Activated naive CD4-positive, alpha-beta T cell treated with anti-CD3 and anti-CD28 coated beads, Interleukin-2, amount 10 ng/mL, durations not matched to agents 7 days and 5 days (primary cell): ENCODE measurements around the gene TBX6.
"Not testable (repeated sequence)": the region's sequence is repeated elsewhere in the genome, so short reads cannot be mapped to it uniquely, and the experiment has no call there.

Experiments
- CTCF ChIA-PET: fragments of 350-600 bp; sonication (Branson Sonifier 250); formaldehyde crosslinking; loops from one replicate; lab custom pipeline; 2021; ENCODE audit warnings: antibody characterized with exemption; lab: Charles Lee
- DNase-seq: peaks from one replicate; pipeline ENCODE4 v3.0.0-alpha.2; 2020
- H3K27ac Mint-ChIP-seq: one replicate; pipeline ENCODE4 v1.8.0; 2021; ENCODE audit warnings: mild to moderate bottlenecking, moderate library complexity, mixed read lengths
- H3K27me3 Mint-ChIP-seq: one replicate; pipeline ENCODE4 v1.8.0; 2021; ENCODE audit warnings: mild to moderate bottlenecking, mixed read lengths
- H3K36me3 Mint-ChIP-seq: one replicate; pipeline ENCODE4 v1.8.0; 2021; ENCODE audit warnings: mixed read lengths
- H3K4me1 Mint-ChIP-seq: one replicate; pipeline ENCODE4 v1.8.0; 2021; ENCODE audit warnings: mixed read lengths
- H3K4me3 Mint-ChIP-seq: one replicate; pipeline ENCODE4 v1.8.0; 2021; ENCODE audit warnings: mild to moderate bottlenecking, moderate library complexity, mixed read lengths
- H3K9me3 Mint-ChIP-seq: one replicate; pipeline ENCODE4 v1.8.0; 2021; ENCODE audit warnings: mixed read lengths

Gene TBX6, protein sequence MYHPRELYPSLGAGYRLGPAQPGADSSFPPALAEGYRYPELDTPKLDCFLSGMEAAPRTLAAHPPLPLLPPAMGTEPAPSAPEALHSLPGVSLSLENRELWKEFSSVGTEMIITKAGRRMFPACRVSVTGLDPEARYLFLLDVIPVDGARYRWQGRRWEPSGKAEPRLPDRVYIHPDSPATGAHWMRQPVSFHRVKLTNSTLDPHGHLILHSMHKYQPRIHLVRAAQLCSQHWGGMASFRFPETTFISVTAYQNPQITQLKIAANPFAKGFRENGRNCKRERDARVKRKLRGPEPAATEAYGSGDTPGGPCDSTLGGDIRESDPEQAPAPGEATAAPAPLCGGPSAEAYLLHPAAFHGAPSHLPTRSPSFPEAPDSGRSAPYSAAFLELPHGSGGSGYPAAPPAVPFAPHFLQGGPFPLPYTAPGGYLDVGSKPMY

DNA sequence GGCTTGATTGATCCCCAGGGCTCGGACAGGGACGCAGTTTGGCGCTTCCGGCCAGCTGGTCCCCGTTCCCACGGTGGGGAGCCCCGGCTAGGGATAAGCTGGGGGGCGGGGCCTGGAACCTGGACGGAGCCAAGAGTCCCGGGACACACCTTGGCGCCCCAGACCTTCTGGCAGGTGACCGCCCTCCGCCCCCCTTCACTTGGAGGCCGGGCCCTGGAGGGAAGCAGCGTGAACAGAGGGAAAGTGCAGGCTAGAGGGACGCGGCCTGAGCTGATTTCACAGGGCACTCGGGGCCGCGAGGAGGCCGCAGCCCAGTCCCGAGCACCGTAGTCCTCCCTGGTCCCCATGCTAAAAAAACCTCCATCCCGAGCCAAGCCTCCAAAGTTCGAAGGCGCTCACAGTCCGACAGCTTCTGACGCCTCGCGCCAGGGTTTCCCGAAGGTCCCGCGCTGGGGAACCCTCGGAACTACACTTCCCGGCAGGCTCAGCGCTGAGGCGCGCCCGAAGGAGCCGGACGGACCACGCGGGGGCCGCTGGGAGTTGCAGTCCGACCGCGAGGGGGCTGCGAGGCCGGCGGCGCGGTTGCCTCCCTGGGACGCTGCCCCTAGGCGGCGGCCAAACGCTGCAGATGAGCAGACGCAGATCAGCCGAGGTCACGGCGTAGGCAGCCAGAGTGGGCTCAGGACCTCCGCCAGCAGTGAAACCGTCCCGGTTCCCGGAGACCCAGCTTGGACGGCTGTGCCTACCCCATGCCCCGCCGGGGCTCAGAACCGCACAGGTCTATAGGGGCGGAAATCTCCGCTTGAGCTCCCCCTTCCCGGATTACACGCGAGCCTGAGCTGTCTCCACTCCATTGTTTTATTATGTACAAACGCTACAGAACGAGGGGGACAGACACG, at the start of gene TBX6:
TBX6 (minus strand) TSS at position 451 of the 899 bp plus-strand sequence. CDS start 731 bp downstream, outside the sequence.
- peaks cover 4% of the 10 kb centered on the region for H3K9me3 Mint-ChIP-seq
- DNase-seq: peak; percentile 95
- peak within 1 kb of the TSS; percentile 94 for H3K27ac Mint-ChIP-seq
- peaks cover 66% of the 10 kb centered on the region for H3K4me1 Mint-ChIP-seq
- CTCF ChIA-PET: interaction anchor here (0.7 to 5.2 kb wide), 26 partner anchors 11 to 559 kb away, joined by 3 to 54 read pairs (median 4); partner anchors contain the start of genes ALDOA, CORO1A, DCTPP1 and GDPD3
- no peaks in the 10 kb centered on the region for H3K27me3 Mint-ChIP-seq
- peaks cover 40% of the 10 kb centered on the region for H3K36me3 Mint-ChIP-seq
- peak within 1 kb of the TSS; percentile 80 for H3K4me3 Mint-ChIP-seq

DNA sequence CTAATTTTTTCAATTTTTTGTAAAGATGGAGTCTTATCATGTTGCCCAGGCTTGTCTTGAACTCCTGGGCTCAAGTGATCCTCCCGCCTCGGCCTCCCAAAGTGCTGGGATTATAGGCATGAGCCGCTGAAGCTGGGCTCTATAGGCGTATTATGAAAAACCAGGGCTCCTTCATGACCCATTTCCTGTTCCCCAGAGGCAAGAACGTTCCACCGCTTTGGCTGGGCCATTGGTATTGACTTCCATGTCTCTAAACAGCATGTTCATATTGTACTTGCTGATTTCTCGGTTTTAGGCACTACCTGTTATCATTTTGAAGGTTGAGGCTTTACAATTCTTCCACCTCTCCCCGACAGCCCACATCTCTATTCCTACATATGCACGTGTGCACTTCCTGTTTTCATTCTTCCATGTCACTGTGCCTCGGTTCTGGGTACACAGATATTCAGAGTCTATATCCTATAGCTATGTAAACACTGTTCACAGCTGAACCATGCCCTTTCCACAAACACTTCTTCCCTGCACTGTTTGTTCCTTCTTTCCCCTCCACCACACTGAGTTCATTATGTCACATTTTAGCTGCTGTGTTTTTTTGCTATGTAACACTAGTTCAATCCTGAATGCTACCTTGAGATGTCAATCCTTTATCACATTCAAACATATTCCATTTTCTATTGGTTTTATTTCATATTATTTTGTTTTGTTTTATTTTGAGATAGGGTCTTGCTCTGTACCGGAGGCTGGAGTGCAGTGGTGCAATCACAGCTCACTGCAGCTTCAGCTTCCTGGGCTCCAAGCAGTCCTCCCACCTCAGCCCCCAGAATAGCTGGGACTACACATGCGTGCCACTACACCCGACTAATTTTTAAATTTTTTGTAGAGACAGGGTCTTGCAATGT, 48.1 kb upstream of the TBX6 start:
- peaks cover 25% of the 10 kb centered on the region for H3K4me1 Mint-ChIP-seq
- peaks cover 4% of the 10 kb centered on the region for H3K27me3 Mint-ChIP-seq
- H3K27ac Mint-ChIP-seq: peak overlapping the region; percentile 73
- CTCF ChIA-PET: interaction anchor here (1.2 to 2.3 kb wide), 5 partner anchors 25 to 270 kb away, joined by 3 to 8 read pairs (median 4); partner anchors contain the start of gene TBX6
- H3K4me3 Mint-ChIP-seq: no peak overlapping the region
- no peaks in the 10 kb centered on the region for H3K36me3 Mint-ChIP-seq
- H3K9me3 Mint-ChIP-seq: no peaks in the 10 kb centered on the region
- peak; percentile 32 for DNase-seq

DNA sequence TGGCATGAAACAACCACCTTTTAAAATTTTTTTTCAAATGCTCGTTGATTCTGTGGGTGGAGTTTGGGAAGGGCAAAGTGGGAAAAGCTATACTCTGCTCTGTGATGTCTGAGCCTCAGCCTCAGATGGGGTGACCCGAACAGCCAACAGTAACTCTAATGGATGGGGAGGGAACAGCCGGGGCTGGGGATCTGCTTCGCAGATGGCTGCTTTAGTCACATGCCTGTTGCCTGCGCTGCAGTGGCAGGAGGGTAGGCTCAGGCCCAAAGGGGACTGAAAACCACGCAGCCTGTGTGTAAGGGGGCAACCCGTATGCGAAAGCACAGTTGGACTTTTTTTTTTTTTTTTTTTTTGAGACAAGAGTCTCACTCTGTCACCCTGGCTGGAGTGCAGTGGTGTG, 46.2 kb upstream of the TBX6 start:
- peaks cover 19% of the 10 kb centered on the region for H3K4me1 Mint-ChIP-seq
- H3K27me3 Mint-ChIP-seq: peaks cover 4% of the 10 kb centered on the region
- H3K27ac Mint-ChIP-seq: no peak overlapping the region
- no peak overlapping the region for H3K4me3 Mint-ChIP-seq
- no peak for DNase-seq
- H3K36me3 Mint-ChIP-seq: no peaks in the 10 kb centered on the region
- CTCF ChIA-PET: no interaction called here
- peaks cover under 1% of the 10 kb centered on the region for H3K9me3 Mint-ChIP-seq

DNA sequence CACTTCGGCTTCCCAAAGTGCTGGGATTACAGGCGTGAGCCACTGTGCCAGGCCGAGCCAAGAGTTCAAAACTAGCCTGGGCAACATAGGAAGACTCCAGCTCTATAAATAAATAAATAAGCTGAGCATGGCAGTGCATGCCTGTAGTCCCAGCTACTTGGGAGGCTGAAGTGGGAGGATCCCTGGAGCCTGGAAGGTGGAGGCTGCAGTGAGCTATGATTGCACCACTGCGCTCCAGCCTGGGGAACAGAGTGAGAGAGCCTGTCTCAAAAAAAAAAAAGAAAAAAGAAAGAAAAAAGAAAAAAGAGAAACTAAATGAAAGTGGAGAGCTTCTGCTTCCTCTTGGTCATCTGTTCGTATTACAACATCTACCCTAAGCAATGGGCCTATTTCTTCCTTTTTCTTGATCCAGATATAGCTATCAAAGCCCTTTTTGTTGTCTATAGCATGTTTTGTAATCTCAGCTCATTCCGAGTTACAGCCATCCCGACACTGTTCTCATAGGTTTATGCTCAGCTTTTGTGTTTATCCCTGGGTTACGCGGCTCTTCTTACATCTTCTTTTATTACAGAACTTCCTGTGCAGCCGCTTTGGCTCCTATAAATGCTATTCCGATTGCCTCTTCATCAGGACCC, 45.4 kb upstream of the TBX6 start:
- CTCF ChIA-PET: no interaction called here
- no peak for DNase-seq
- H3K9me3 Mint-ChIP-seq: peaks cover 1% of the 10 kb centered on the region
- H3K27ac Mint-ChIP-seq: no peak overlapping the region
- H3K27me3 Mint-ChIP-seq: peaks cover 4% of the 10 kb centered on the region
- H3K4me1 Mint-ChIP-seq: peaks cover 19% of the 10 kb centered on the region
- H3K36me3 Mint-ChIP-seq: no peaks in the 10 kb centered on the region
- H3K4me3 Mint-ChIP-seq: no peak overlapping the region

DNA sequence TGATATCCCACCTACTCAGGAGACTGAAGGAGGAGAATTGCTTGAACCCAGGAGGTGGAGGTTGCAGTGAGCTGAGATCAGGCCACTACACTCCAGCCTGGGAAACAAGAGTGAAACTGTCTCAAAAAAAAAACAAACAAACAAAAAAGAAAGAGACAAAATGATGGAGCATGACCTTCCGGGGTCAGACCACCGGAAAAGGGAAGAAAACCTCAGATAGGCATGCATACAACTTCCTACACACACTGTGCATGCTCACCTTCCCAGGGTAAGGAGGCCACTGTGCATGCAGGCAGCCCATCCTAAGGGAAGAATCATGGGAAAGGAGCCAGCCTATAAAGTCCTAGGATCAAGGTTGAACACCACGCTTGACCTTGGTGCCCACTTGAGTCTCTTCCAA, 40.9 kb upstream of the TBX6 start:
- DNase-seq: no peak
- CTCF ChIA-PET: interaction anchor here (0.7 kb wide), 1 partner anchor 19 kb away, joined by 3 read pairs; no protein-coding TSS in a partner anchor
- H3K27ac Mint-ChIP-seq: no peak overlapping the region
- H3K27me3 Mint-ChIP-seq: peaks cover 7% of the 10 kb centered on the region
- peaks cover 1% of the 10 kb centered on the region for H3K36me3 Mint-ChIP-seq
- no peak overlapping the region for H3K4me3 Mint-ChIP-seq
- peaks cover 12% of the 10 kb centered on the region for H3K4me1 Mint-ChIP-seq
- peaks cover 1% of the 10 kb centered on the region for H3K9me3 Mint-ChIP-seq

DNA sequence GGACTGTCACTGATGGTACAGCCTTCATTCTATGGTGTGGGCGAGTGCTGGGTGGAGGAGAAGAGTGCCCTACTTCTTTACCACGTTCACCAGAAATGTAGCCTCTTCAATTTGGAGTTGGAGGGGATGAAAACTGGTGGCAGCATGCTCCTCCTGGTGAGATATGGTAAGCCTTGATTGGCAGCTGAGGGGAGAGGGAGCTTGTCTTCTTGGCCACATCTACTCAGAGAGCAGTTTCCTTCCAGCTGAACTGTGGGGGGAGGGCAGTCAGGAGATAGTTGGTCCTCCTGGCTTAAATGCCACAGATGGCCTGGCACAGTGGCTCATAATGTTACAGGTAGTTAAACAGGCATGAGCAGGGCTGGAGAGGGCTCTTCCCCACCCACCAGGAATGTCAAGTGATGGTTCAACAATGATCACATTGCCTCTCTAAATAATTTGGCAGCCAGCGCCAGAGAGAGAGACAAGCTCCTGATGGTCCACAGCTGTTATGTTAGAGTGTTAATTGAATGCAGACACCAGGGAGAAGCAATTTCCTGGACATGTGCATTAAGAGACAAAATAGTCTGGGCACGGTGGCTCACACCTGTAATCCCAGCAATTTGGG, 40.2 kb upstream of the TBX6 start:
- H3K4me1 Mint-ChIP-seq: peaks cover 12% of the 10 kb centered on the region
- peaks cover 1% of the 10 kb centered on the region for H3K9me3 Mint-ChIP-seq
- H3K27me3 Mint-ChIP-seq: peaks cover 7% of the 10 kb centered on the region
- CTCF ChIA-PET: no interaction called here
- peaks cover 1% of the 10 kb centered on the region for H3K36me3 Mint-ChIP-seq
- no peak overlapping the region for H3K4me3 Mint-ChIP-seq
- H3K27ac Mint-ChIP-seq: peak overlapping the region; percentile 58
- DNase-seq: no peak

DNA sequence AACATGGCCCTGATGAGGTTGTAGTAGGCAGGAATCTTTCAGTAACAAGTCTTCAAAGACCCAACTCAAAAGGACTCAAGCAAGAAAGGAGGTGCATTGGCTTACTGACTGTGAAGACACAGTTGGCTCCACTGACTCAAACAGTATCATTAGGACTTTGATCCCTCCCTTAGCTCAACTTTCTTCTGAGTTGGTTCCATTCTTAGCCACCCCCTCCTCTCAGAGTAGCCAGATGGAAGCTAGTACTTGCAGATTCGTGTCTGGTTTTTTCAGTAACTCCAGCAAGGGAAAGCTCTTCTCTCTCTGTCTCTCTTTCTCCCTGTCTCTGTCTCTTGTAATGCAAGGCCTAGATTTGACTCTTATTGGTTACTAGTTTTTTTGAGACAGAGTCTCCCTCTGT, 36.3 kb upstream of the TBX6 start:
- CTCF ChIA-PET: interaction anchor here (1.6 kb wide), 1 partner anchor 15 kb away, joined by 4 read pairs; no protein-coding TSS in a partner anchor
- Mint-ChIP-seq H3K4me1 (peaks cover 14% of the 10 kb centered on the region), H3K27ac (no peak overlapping the region), H3K4me3 (no peak overlapping the region), H3K27me3 (peaks cover 6% of the 10 kb centered on the region), H3K36me3 (peaks cover 1% of the 10 kb centered on the region), H3K9me3 (peaks cover 1% of the 10 kb centered on the region)
- no peak for DNase-seq

DNA sequence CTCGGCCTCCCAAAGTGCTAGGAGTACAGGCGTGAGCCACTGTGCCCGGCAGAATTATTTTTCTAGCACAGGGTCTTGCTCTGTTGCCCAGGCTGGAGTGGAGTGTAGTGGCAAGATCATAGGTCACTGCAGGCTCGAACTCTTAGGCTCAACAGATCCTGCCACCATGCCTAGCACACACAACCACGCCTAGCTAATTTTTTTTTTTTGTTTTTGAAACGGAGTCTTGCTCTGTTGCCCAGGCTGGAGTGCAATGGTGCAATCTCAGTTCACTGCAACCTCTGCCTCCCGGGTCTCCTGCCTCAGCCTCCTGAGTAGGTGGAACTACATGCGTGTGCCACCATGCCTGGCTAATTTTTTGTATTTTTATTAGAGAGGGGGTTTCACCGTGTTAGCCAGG, 34.0 kb upstream of the TBX6 start:
- H3K9me3 Mint-ChIP-seq, H3K27me3 Mint-ChIP-seq, DNase-seq, H3K27ac Mint-ChIP-seq, H3K4me3 Mint-ChIP-seq, CTCF ChIA-PET: not testable (repeated sequence)
- Mint-ChIP-seq H3K4me1 (peaks cover 24% of the 10 kb centered on the region), H3K36me3 (peaks cover 10% of the 10 kb centered on the region)

DNA sequence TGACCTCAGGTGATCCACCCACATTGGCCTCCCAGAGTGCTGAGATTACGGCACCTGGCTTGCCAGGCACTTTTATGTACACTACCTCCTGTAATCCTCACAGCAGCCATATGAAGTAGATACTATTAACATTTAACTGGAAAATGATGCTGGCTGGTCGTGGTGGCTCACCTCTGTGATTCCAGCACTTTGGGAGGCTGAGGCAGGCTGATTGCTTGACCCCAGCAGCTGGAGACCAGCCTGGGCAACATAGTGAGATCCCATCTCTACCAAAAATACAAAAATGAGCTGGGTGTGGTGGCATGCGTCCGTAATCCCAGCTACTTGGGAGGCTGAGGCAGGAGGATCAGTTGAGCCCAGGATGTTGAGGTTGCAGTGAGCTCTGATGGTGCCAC, 33.3 kb upstream of the TBX6 start:
- Mint-ChIP-seq H3K27ac (no peak overlapping the region), H3K4me3 (no peak overlapping the region), H3K4me1 (peaks cover 28% of the 10 kb centered on the region), H3K9me3 (no peaks in the 10 kb centered on the region), H3K27me3 (peaks cover 3% of the 10 kb centered on the region), H3K36me3 (peaks cover 15% of the 10 kb centered on the region)
- CTCF ChIA-PET: interaction anchor here (1.9 kb wide), 1 partner anchor 13 kb away, joined by 4 read pairs; no protein-coding TSS in a partner anchor
- no peak for DNase-seq

DNA sequence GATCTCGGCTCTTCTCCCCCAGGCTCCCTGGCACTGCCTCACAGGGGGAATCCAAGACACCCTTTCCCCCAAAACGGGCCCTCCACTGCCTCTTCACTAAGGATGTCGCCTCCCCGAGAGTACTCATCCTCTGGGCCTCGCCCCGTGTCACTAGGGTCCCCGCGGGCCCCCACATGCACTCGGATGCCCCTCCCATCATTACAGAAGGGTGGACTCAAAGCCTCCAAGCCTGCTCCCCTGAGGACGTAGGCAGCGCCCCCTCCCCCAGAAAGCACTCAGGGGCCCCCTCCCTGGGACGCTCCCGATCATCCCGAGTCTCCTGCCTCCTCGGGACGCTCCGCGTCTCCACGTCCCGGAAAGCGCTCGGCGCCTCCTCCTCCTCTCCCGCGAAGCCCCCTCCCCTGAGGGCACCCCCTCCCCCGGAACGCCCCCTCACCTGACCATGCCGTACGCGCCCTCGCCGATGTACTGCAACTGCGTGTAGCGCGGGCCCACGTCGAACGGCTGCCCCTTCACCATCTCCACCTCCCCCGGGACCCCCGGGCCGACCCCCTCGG, 31.0 kb upstream of the TBX6 start:
- CTCF ChIA-PET: no interaction called here

DNA sequence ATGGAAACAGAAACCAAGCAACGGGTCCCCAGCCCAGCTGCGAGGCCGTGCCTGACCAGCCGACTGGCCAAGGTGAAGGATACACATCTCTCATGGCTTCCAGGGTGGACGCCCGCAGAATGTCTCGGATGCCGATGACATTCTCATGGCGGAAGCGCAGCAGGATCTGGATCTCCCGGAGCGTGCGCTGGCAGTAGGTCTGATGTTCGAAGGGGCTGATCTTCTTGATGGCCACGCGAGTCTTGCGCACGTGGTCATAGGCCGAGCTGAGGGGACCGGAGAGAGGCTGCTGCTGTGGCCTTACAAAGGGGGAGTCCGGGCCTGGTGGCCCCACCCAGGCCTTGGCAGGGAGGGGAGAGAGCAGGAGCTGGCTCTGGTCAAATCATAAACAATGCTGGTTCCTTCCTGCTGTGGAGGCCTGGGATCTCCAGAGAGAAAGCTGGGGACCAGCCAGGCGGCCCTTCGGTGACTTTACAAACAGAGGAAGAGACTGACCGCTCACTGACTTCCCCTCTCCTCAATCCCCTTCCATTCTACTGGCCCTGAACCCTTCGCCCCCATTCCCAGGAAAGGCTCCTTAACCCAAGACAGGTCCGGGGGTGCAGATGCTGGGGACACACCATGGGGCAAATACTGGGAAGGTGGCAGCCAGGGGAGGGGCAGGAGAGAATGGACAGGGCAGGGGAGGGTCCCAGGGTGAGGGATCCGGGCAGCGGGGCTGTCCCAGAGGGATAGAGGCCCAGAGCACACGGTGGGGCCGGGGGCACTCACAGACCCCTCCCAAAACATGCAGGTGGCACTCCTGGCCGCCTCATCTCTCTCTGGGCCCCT, 30.2 kb upstream of the TBX6 start:
- CTCF ChIA-PET: interaction anchor here (0.7 to 2.2 kb wide), 2 partner anchors 10 to 29 kb away, joined by 3 to 13 read pairs; no protein-coding TSS in a partner anchor
- peaks cover 29% of the 10 kb centered on the region for H3K36me3 Mint-ChIP-seq
- peak overlapping the region; percentile 88 for H3K4me3 Mint-ChIP-seq
- peaks cover 36% of the 10 kb centered on the region for H3K4me1 Mint-ChIP-seq
- no peak for DNase-seq
- H3K27me3 Mint-ChIP-seq: peaks cover 3% of the 10 kb centered on the region
- H3K27ac Mint-ChIP-seq: peak overlapping the region; percentile 85
- no peaks in the 10 kb centered on the region for H3K9me3 Mint-ChIP-seq

More for the DNA sequence above, 31.0 kb upstream of the TBX6 start:
- Mint-ChIP-seq H3K9me3 (no peaks in the 10 kb centered on the region), H3K4me1 (peaks cover 36% of the 10 kb centered on the region), H3K27me3 (peaks cover 3% of the 10 kb centered on the region), H3K36me3 (peaks cover 27% of the 10 kb centered on the region), H3K27ac (peak overlapping the region; percentile 85), H3K4me3 (peak overlapping the region; percentile 88)
- no peak for DNase-seq
